ENCODE data around the gene SH3D19.
"Not testable (repeated sequence)": the region's sequence is repeated elsewhere in the genome, so short reads cannot be mapped to it uniquely, and the experiment has no call there.

The SH3D19 gene

GRCh38 chr4:151325111-151325948 lies at the start of gene SH3D19:
Gene SH3D19, minus strand, starts transcription at chr4:151325605. Its CDS starts 253 bp downstream, at chr4:151325352.
- no peak for FAIRE-seq

GRCh38 chr4:151362404-151363164 lies 37.2 kb upstream of the SH3D19 start:
- FAIRE-seq, result peak; percentile 43

- FAIRE-seq, result no peak
Measured at GRCh38 chr4:151361966-151362365, 36.6 kb upstream of the SH3D19 start.

GRCh38 chr4:151361126-151361525 lies 35.7 kb upstream of the SH3D19 start:
- no peak for FAIRE-seq

- FAIRE-seq, result no peak
Measured at GRCh38 chr4:151359576-151359975, 34.2 kb upstream of the SH3D19 start.

GRCh38 chr4:151358266-151358665 lies 32.9 kb upstream of the SH3D19 start:
- no peak for FAIRE-seq

- no peak for FAIRE-seq
Measured at GRCh38 chr4:151356510-151356909, 31.1 kb upstream of the SH3D19 start.

GRCh38 chr4:151355155-151355554 lies 29.8 kb upstream of the SH3D19 start:
- FAIRE-seq, result no peak

- FAIRE-seq, result no peak
Measured at GRCh38 chr4:151347490-151348235, 22.3 kb upstream of the SH3D19 start.

- FAIRE-seq, result no peak
Measured at GRCh38 chr4:151344948-151345347, 19.5 kb upstream of the SH3D19 start.

GRCh38 chr4:151340751-151341385 lies 15.5 kb upstream of the SH3D19 start:
- FAIRE-seq, result no peak

- FAIRE-seq, result no peak
Measured at GRCh38 chr4:151339467-151339866, 14.1 kb upstream of the SH3D19 start.

- no peak for FAIRE-seq
Measured at GRCh38 chr4:151331276-151332042, 6.1 kb upstream of the SH3D19 start.

- peak; percentile 60 for FAIRE-seq
Measured at GRCh38 chr4:151329217-151330007, 4.0 kb upstream of the SH3D19 start.

GRCh38 chr4:151325949-151326246 lies 493 bp upstream of the SH3D19 start:
- FAIRE-seq, result no peak

- no peak for FAIRE-seq
Measured at GRCh38 chr4:151324752-151325110, 674 bp downstream of the SH3D19 start.

- peak; percentile 36 for FAIRE-seq
Measured at GRCh38 chr4:151324124-151324751, 1.2 kb downstream of the SH3D19 start.

- no peak for FAIRE-seq
Measured at GRCh38 chr4:151323667-151324066, 1.7 kb downstream of the SH3D19 start.

GRCh38 chr4:151322570-151322969 lies 2.8 kb downstream of the SH3D19 start:
- no peak for FAIRE-seq

- not testable (repeated sequence) for FAIRE-seq
Measured at GRCh38 chr4:151322161-151322560, 3.2 kb downstream of the SH3D19 start.

- no peak for FAIRE-seq
Measured at GRCh38 chr4:151321586-151321985, 3.8 kb downstream of the SH3D19 start.

Measured in colon (tissue), 2 donors.